ENCODE measurements around the gene RTL9.

DNA sequence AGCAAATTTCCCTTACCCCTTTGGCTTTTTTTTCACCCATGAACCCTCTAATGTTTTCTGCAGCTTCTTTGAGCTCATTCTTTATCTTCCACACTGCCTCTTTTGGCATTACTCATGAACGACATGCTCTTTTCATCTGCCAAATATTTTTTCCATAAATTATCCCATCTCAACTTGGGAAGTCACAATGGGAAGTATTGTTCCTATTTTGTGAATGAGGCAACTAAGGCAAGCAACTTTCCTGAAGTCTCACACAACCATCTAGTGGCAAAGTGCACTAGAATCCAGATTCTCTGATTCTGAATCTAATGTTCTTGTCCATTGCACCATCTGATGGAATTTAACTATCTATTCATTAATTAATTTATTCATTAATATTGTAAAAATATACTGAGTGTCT is 625 bp downstream of the RTL9 start:
- TF ChIP-seq, protein P1, sequence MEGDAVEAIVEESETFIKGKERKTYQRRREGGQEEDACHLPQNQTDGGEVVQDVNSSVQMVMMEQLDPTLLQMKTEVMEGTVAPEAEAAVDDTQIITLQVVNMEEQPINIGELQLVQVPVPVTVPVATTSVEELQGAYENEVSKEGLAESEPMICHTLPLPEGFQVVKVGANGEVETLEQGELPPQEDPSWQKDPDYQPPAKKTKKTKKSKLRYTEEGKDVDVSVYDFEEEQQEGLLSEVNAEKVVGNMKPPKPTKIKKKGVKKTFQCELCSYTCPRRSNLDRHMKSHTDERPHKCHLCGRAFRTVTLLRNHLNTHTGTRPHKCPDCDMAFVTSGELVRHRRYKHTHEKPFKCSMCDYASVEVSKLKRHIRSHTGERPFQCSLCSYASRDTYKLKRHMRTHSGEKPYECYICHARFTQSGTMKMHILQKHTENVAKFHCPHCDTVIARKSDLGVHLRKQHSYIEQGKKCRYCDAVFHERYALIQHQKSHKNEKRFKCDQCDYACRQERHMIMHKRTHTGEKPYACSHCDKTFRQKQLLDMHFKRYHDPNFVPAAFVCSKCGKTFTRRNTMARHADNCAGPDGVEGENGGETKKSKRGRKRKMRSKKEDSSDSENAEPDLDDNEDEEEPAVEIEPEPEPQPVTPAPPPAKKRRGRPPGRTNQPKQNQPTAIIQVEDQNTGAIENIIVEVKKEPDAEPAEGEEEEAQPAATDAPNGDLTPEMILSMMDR (conservative IDR thresholded peaks at IDR 0.05; ENCODE audit: low read depth, low read length) = no peak
- no peak for TF ChIP-seq EZH2 (IDR thresholded peaks at IDR 0.05; ENCODE audit: borderline replicate concordance, low read depth, low read length, poor library complexity, severe bottlenecking)

All from A673 (cell line).